GM12878 (cell line): ENCODE data around the gene FHOD3. TPM values are rescaled to one million over a fixed set of nuclear protein-coding genes. Genes with fewer than 3 reads are reported as not detected.

Experiments used
- ATAC-seq: fragments of 200-7000 bp; cut with Tn5 transposase; 3 replicates; pipeline ENCODE4 v1.9.1; 2020; ENCODE audit warnings: mild to moderate bottlenecking, moderate library complexity
- BruUV-seq: library from RNA; stranded (reverse); fragments of 400-500 nt; replicated peaks from 2 replicates; lab custom pipeline; 2021; lab: Mats Ljungman, UMichigan
- CTCF ChIA-PET: fragments of 300-600 bp; sonication (Branson Sonifier 250); formaldehyde crosslinking; extraction: SDS; loops from one replicate; lab custom pipeline; 2021; ENCODE audit warnings: inconsistent platforms; lab: Yijun Ruan, JAX
- POLR2A ChIA-PET: fragments of 350-600 bp; formaldehyde crosslinking; extraction: SDS; loops from one replicate; lab custom pipeline; 2021; ENCODE audit warnings: inconsistent platforms; lab: Charles Lee
- RAD21 ChIA-PET: fragments of 300-600 bp; sonication (Branson Sonifier 250); formaldehyde crosslinking; loops from one replicate; lab custom pipeline; 2023; ENCODE audit warnings: antibody characterized with exemption; ENCODE audit not compliant: unreplicated experiment; lab: Charles Lee
- SMC1A ChIA-PET: fragments of 300-600 bp; sonication (Branson Sonifier 250); formaldehyde crosslinking; loops from one replicate; lab custom pipeline; 2023; ENCODE audit not compliant: unreplicated experiment, uncharacterized antibody; lab: Charles Lee
- DNase-seq: peaks from one replicate; pipeline ENCODE4 v3.0.0-alpha.2; 2011; ENCODE audit warnings: low read depth, low spot score
- FAIRE-seq: peaks from 3 replicates; lab custom pipeline; 2011; peaks lifted over from hg19 to GRCh38; lab: Jason Lieb, UNC
- H2AFZ ChIP-seq: 2 replicates; pipeline ENCODE4 v1.6.0; 2011; ENCODE audit warnings: low read depth, low read length, control low read depth; ENCODE audit not compliant: control insufficient read depth
- H3K27ac ChIP-seq: 2 replicates; pipeline ENCODE4 v1.5.1; 2011; ENCODE audit warnings: control low read depth; ENCODE audit not compliant: control insufficient read depth, insufficient read depth
- H3K27me3 ChIP-seq, 2 experiments: replicated peaks in 1 of 2; 2 replicates each; pipeline versions ENCODE4 v1.6.0 to v1.6.1; 2011; ENCODE audit warnings: low read length in 1 of 2; ENCODE audit not compliant: control insufficient read depth in 2 of 2, insufficient read depth in 2 of 2
- H3K36me3 ChIP-seq, 2 experiments: 2 replicates each; pipeline ENCODE4 v1.5.1; 2011; ENCODE audit warnings: low read length in 1 of 2; ENCODE audit not compliant: control insufficient read depth in 2 of 2, insufficient read depth in 2 of 2
- H3K4me1 ChIP-seq: 2 replicates; pipeline ENCODE4 v1.6.1; 2011; ENCODE audit warnings: mild to moderate bottlenecking, low read length, moderate library complexity, mixed read lengths; ENCODE audit not compliant: control insufficient read depth, insufficient read depth
- H3K4me2 ChIP-seq: 2 replicates; pipeline ENCODE4 v1.6.0; 2011; ENCODE audit warnings: control low read depth; ENCODE audit not compliant: control insufficient read depth, insufficient read depth
- H3K4me3 ChIP-seq: fragments of 200-600 bp; sonication (generic); 2 replicates; pipeline ENCODE4 v1.5.1; 2016
- H3K79me2 ChIP-seq: 2 replicates; pipeline ENCODE4 v1.6.0; 2011; ENCODE audit warnings: low read length; ENCODE audit not compliant: control insufficient read depth, insufficient read depth
- H3K9ac ChIP-seq: 2 replicates; pipeline ENCODE4 v1.8.0; 2011; ENCODE audit warnings: low read length, control low read depth, mixed read lengths; ENCODE audit not compliant: control insufficient read depth, insufficient read depth
- H3K9me3 ChIP-seq: replicated peaks from 3 replicates; pipeline ENCODE4 v1.5.1; 2011; ENCODE audit warnings: mild to moderate bottlenecking, low read length; ENCODE audit not compliant: control insufficient read depth, insufficient read depth
- H4K20me1 ChIP-seq: 2 replicates; pipeline ENCODE4 v1.6.0; 2011; ENCODE audit not compliant: control insufficient read depth, insufficient read depth
- BHLHE40 ChIP-seq, 2 experiments: fragments of 450-650 bp in 1 of 2; IDR thresholded peaks; 2 replicates each; pipeline ENCODE4 v1.6.1; 2011 to 2017; ENCODE audit warnings: low read depth in 2 of 2, borderline replicate concordance in 1 of 2, improper control_type of control experiment in 1 of 2, low read length in 1 of 2, mild to moderate bottlenecking in 1 of 2
- WGBS: methylation state at CpG from one replicate; pipeline ENCODE4 v1.1.6; 2016; ENCODE audit warnings: low lambda C conversion rate; ENCODE audit not compliant: insufficient replicate concordance, insufficient coverage; ENCODE audit errors: missing lambda C conversion rate; 5-methylcytosine and 5-hydroxymethylcytosine counted together
- in situ Hi-C: fragments of 300-500 bp; cut with MboI; formaldehyde crosslinking; loops from 9 replicates; pipeline ENCODE4 v1.14.3; 2018; ENCODE audit warnings: mixed read lengths
- intact Hi-C: fragments of 100-400 bp; cut with micrococcal nuclease; formaldehyde crosslinking; loops from one replicate; pipeline ENCODE4 v1.14.2; 2022; ENCODE audit not compliant: unreplicated experiment
- polyA plus RNA-seq, 11 experiments: library from polyadenylated mRNA; depleted of rRNA in 4 of 11; unstranded in 6 of 11; stranded (reverse) in 5 of 11; fragments of >200 nt; fragmentation: Nextera tagmentation in 4 of 11; fragmentation: Illumina TruSeq in 1 of 11; extraction: Ambion mirVana in 4 of 11; extraction: Trizol in 1 of 11; gene quantifications; 1 replicate in 1 of 11; 2 replicates in 10 of 11; pipeline versions ENCODE4 v1.2.1 to v1.2.3, GENCODE V29; 2011 to 2016; ENCODE audit warnings: inconsistent platforms in 2 of 11, missing spikeins in 2 of 11, low read depth in 1 of 11
- total RNA-seq, 4 experiments: library from RNA; depleted of rRNA in 3 of 4; stranded (reverse); fragments of >200 nt in 3 of 4; fragmentation: Illumina TruSeq in 1 of 4; extraction: Trizol in 1 of 4; gene quantifications; 2 replicates each; pipeline versions ENCODE4 v1.2.1 to v1.2.3, GENCODE V29; 2013 to 2021
- TF ChIP-seq, protein P1 (sequence below): fragments of 450-650 bp; IDR thresholded peaks from 2 replicates; pipeline ENCODE4 v1.6.1; 2016; ENCODE audit warnings: mild to moderate bottlenecking

Gene FHOD3
- total and polyA plus RNA-seq, 10 of the 15 experiments (the other 5 are each of a cell fraction or from before 2014, with no cell fraction given): 0.77 to 26.7 (median 10.4) TPM

DNA sequence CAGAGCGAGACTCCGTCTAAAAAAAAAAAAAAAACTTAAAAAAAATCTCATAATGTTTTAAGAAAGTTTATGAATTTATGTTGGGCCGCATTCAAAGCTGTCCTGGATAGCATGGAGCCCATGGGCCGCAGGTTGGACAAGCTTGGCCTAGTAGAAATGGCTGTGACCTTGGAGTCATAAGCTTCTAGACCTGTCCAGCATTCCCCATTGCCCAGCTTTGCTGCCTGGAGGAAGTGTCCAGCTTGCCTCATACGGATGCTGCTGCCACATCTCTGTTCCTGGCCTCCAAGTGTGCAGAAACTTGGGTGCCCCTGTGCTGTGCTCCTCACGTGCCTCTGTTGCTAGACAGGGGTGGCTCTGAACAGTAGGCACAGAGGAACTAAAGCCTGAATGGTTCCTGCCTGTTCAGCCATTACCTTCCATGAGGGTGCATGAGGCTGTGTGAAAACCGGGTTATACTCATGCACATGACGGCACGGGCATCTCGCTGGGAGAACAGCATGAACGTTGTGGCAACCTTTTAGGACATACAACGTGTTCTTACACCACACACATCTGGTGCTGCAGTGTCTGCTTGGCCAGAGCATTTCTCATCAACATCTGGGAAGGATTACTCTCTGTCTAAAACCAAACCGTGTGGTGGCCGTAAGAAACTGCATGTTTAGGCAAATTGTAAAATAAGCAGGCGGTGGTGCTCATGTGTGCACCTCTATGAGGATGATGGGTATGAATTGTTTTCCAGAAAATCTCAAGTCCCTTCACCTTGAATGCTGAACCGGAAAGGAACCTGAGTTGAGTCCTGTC is 38.2 kb downstream of the FHOD3 start:
- intact Hi-C loops (no loop called here), in situ Hi-C loops (no loop called here)
- ChIA-PET CTCF (interaction anchor here (1.8 kb wide), 1 partner anchor 22 kb away, joined by 5 read pairs; no protein-coding TSS in a partner anchor), POLR2A (interaction anchor here (0.6 to 3.0 kb wide), 2 partner anchors 9 to 39 kb away, joined by 5 to 21 read pairs; no protein-coding TSS in a partner anchor), SMC1A (interaction anchor here (1.1 to 7.1 kb wide), 8 partner anchors 8 to 33 kb away, joined by 3 to 67 read pairs (median 10); no protein-coding TSS in a partner anchor), RAD21 (interaction anchor here (0.7 to 9.9 kb wide), 4 partner anchors 14 to 37 kb away, joined by 3 to 126 read pairs (median 10); partner anchors contain the start of gene FHOD3)
- BruUV-seq: no TSS peak
- Histone ChIP-seq H2AFZ (no peak overlapping the region), H3K27me3 (no peaks in the 10 kb centered on the region), H3K36me3 (no peaks in the 10 kb centered on the region; a peak in 2 of 4 replicates), H3K9ac (no peak overlapping the region), H3K27ac (no peak overlapping the region), H3K79me2 (peaks cover 2% of the 10 kb centered on the region), H3K4me1 (no peaks in the 10 kb centered on the region), H4K20me1 (no peaks in the 10 kb centered on the region), H3K4me2 (no peak overlapping the region), H3K4me3 (no peak overlapping the region), H3K9me3 (no peaks in the 10 kb centered on the region)
- DNase-seq (no peak), ATAC-seq (no peak), FAIRE-seq (no peak)
- TF ChIP-seq, protein P1, sequence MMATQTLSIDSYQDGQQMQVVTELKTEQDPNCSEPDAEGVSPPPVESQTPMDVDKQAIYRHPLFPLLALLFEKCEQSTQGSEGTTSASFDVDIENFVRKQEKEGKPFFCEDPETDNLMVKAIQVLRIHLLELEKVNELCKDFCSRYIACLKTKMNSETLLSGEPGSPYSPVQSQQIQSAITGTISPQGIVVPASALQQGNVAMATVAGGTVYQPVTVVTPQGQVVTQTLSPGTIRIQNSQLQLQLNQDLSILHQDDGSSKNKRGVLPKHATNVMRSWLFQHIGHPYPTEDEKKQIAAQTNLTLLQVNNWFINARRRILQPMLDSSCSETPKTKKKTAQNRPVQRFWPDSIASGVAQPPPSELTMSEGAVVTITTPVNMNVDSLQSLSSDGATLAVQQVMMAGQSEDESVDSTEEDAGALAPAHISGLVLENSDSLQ: no peak
- TF ChIP-seq BHLHE40 (IDR thresholded peaks at IDR 0.05; ENCODE audit: borderline replicate concordance in 1 of 2, low read depth in 2 of 2, low read length in 1 of 2): peak in 1 of 2 experiments; percentile 39; a peak in 1 of 4 replicates
- 57% methylated on average over 14 of the region's 16 CpGs for WGBS
